Measurements from ENCODE around the gene WAPL. TPM values are rescaled to one million over a fixed set of nuclear protein-coding genes. Genes with fewer than 3 reads are reported as not detected.

WAPL gene
- total RNA-seq, 1 donor from 2014 or later, result 43.2 TPM

DNA sequence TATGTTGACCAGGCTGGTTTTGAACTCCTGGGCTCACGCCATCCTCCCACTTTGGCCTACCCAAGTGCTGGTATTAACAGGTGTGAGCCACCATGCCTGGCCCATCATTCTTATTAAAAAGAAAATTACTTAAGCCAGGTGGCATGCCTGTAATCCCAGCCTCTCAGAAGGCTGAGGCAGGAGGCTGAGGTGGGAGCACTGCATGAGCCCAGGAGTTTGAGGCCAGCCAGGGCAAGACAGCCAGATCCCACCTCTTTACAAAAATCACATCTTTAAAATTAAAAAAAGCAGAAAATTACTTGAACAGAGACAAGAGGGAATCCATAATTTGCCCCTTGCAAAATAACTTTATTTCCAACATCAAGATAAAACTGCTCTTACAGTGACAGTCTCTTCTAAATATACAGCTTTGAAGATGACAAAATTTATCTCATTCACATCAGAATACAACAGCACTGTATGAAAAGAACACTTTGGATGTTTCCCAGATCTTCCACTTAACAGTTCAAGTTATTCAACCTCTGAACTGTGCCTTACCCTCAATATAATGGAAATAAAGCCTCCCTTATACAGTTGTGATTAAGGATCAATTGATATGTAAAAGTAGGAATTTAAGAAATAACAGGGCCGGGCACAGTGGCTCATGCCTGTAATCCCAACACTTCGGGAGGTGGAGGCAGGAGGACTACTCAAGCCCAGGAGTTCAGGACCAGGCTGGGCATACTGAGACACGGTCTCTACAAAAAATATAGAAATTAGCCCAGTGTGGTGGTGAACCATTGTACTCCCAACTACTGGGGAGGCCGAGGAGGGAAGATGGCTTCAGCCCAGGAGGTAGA, 10.3 kb downstream of the WAPL start:
- peaks cover 82% of the 10 kb centered on the region for H4K20me1 ChIP-seq (ENCODE audit: insufficient read depth, low read length)
- Mint-ChIP-seq H3K4me3 (ENCODE audit: unreplicated experiment) (no peak overlapping the region), H3K4me1 (ENCODE audit: low read depth, unreplicated experiment) (peaks cover 12% of the 10 kb centered on the region), H3K9me3 (ENCODE audit: unreplicated experiment) (no peaks in the 10 kb centered on the region), H3K27me3 (ENCODE audit: low read depth, unreplicated experiment) (no peaks in the 10 kb centered on the region), H3K27ac (ENCODE audit: unreplicated experiment) (no peak overlapping the region), H3K36me3 (ENCODE audit: low read depth, unreplicated experiment) (peaks cover 12% of the 10 kb centered on the region)
- FAIRE-seq (no peak), DNase-seq (ENCODE audit: low read depth) (no peak)
- H3K79me2 ChIP-seq (ENCODE audit: insufficient read depth, low read length), result peaks cover 96% of the 10 kb centered on the region
- TF ChIP-seq, protein P1, sequence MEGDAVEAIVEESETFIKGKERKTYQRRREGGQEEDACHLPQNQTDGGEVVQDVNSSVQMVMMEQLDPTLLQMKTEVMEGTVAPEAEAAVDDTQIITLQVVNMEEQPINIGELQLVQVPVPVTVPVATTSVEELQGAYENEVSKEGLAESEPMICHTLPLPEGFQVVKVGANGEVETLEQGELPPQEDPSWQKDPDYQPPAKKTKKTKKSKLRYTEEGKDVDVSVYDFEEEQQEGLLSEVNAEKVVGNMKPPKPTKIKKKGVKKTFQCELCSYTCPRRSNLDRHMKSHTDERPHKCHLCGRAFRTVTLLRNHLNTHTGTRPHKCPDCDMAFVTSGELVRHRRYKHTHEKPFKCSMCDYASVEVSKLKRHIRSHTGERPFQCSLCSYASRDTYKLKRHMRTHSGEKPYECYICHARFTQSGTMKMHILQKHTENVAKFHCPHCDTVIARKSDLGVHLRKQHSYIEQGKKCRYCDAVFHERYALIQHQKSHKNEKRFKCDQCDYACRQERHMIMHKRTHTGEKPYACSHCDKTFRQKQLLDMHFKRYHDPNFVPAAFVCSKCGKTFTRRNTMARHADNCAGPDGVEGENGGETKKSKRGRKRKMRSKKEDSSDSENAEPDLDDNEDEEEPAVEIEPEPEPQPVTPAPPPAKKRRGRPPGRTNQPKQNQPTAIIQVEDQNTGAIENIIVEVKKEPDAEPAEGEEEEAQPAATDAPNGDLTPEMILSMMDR (IDR thresholded peaks at IDR 0.05; ENCODE audit: insufficient read depth, low read depth, low read length), result no peak
- no peak for TF ChIP-seq EZH2 (IDR thresholded peaks at IDR 0.05; ENCODE audit: insufficient read depth, low read length)
- no peaks in the 10 kb centered on the region for H3K27me3 ChIP-seq (ENCODE audit: insufficient read depth, low read length)
- peaks cover 11% of the 10 kb centered on the region for H3K4me1 ChIP-seq (ENCODE audit: insufficient read depth, low read length)
- H3K36me3 ChIP-seq (ENCODE audit: insufficient read depth, low read length), result peaks cover 13% of the 10 kb centered on the region
- no peaks in the 10 kb centered on the region for H3K9me3 ChIP-seq (ENCODE audit: insufficient read depth, low read depth, low read length)
- no peak overlapping the region for H3K9ac ChIP-seq (ENCODE audit: low read length)
- no peak overlapping the region for H2AFZ ChIP-seq (ENCODE audit: low read depth, low read length)
- H3K4me3 ChIP-seq (ENCODE audit: insufficient read depth, low read depth, low read length), result no peak overlapping the region
- H3K4me2 ChIP-seq (ENCODE audit: low read length), result no peak overlapping the region
- H3K27ac ChIP-seq (ENCODE audit: low read depth, low read length), result no peak overlapping the region

DNA sequence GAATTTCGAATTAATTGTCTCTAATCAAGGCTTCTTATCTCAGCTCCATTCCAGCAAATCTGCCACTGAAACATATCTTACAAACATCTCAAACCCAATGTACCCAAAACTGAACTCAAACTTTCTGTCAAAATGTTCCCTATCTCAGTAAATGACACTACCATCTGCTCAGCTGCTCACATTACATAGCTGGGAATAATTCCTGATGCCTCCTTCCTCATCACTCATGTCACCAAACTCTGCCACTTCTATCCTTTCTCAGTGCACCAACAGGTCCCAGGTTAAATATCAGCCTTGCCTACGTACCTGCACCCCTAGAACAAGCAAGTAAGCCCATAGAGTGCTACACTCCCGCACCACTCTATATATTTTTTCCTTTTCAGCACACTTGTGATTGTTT, 12.4 kb downstream of the WAPL start:
- Histone ChIP-seq H3K9me3 (ENCODE audit: insufficient read depth, low read depth, low read length) (no peaks in the 10 kb centered on the region), H3K79me2 (ENCODE audit: insufficient read depth, low read length) (peaks cover 97% of the 10 kb centered on the region), H4K20me1 (ENCODE audit: insufficient read depth, low read length) (peaks cover 83% of the 10 kb centered on the region), H3K27me3 (ENCODE audit: insufficient read depth, low read length) (no peaks in the 10 kb centered on the region), H3K36me3 (ENCODE audit: insufficient read depth, low read length) (peaks cover 8% of the 10 kb centered on the region), H3K4me1 (ENCODE audit: insufficient read depth, low read length) (peaks cover 11% of the 10 kb centered on the region), H3K4me2 (ENCODE audit: low read length) (no peak overlapping the region), H3K27ac (ENCODE audit: low read depth, low read length) (no peak overlapping the region), H3K4me3 (ENCODE audit: insufficient read depth, low read depth, low read length) (no peak overlapping the region), H3K9ac (ENCODE audit: low read length) (no peak overlapping the region), H2AFZ (ENCODE audit: low read depth, low read length) (no peak overlapping the region)
- Mint-ChIP-seq H3K36me3 (ENCODE audit: low read depth, unreplicated experiment) (peaks cover 4% of the 10 kb centered on the region), H3K27me3 (ENCODE audit: low read depth, unreplicated experiment) (no peaks in the 10 kb centered on the region), H3K27ac (ENCODE audit: unreplicated experiment) (no peak overlapping the region), H3K4me1 (ENCODE audit: low read depth, unreplicated experiment) (peaks cover 13% of the 10 kb centered on the region), H3K9me3 (ENCODE audit: unreplicated experiment) (no peaks in the 10 kb centered on the region), H3K4me3 (ENCODE audit: unreplicated experiment) (no peak overlapping the region)
- no peak for TF ChIP-seq EZH2 (IDR thresholded peaks at IDR 0.05; ENCODE audit: insufficient read depth, low read length)
- TF ChIP-seq, protein P1 (IDR thresholded peaks at IDR 0.05; ENCODE audit: insufficient read depth, low read depth, low read length), result no peak
- FAIRE-seq (no peak), DNase-seq (ENCODE audit: low read depth) (no peak)

GRCh38 chr10:86508217-86508616, 13.4 kb downstream of the WAPL start:
- no peak overlapping the region for H3K4me3 ChIP-seq (ENCODE audit: insufficient read depth, low read depth, low read length)
- H3K27ac ChIP-seq (ENCODE audit: low read depth, low read length), result no peak overlapping the region
- TF ChIP-seq, protein P1 (IDR thresholded peaks at IDR 0.05; ENCODE audit: insufficient read depth, low read depth, low read length), result no peak
- no peak for TF ChIP-seq EZH2 (IDR thresholded peaks at IDR 0.05; ENCODE audit: insufficient read depth, low read length)
- H3K9ac ChIP-seq (ENCODE audit: low read length), result no peak overlapping the region
- H3K79me2 ChIP-seq (ENCODE audit: insufficient read depth, low read length), result peaks cover 97% of the 10 kb centered on the region
- peaks cover 8% of the 10 kb centered on the region for H3K36me3 ChIP-seq (ENCODE audit: insufficient read depth, low read length)
- Mint-ChIP-seq H3K27ac (ENCODE audit: unreplicated experiment) (no peak overlapping the region), H3K9me3 (ENCODE audit: unreplicated experiment) (no peaks in the 10 kb centered on the region), H3K27me3 (ENCODE audit: low read depth, unreplicated experiment) (no peaks in the 10 kb centered on the region), H3K4me1 (ENCODE audit: low read depth, unreplicated experiment) (peaks cover 11% of the 10 kb centered on the region), H3K4me3 (ENCODE audit: unreplicated experiment) (no peak overlapping the region), H3K36me3 (ENCODE audit: low read depth, unreplicated experiment) (peaks cover 3% of the 10 kb centered on the region)
- H3K4me2 ChIP-seq (ENCODE audit: low read length), result no peak overlapping the region
- peaks cover 82% of the 10 kb centered on the region for H4K20me1 ChIP-seq (ENCODE audit: insufficient read depth, low read length)
- no peaks in the 10 kb centered on the region for H3K27me3 ChIP-seq (ENCODE audit: insufficient read depth, low read length)
- no peak overlapping the region for H2AFZ ChIP-seq (ENCODE audit: low read depth, low read length)
- no peaks in the 10 kb centered on the region for H3K9me3 ChIP-seq (ENCODE audit: insufficient read depth, low read depth, low read length)
- H3K4me1 ChIP-seq (ENCODE audit: insufficient read depth, low read length), result peaks cover 11% of the 10 kb centered on the region
- DNase-seq (ENCODE audit: low read depth) (no peak), FAIRE-seq (no peak)
